GM19467 (cell line): ENCODE data around the gene C1orf198.

Source experiments
- ATAC-seq: cut with Tn5 transposase; IDR thresholded peaks from one replicate; pipeline ENCODE4 v1.9.1; 2021; ENCODE audit warnings: mild to moderate bottlenecking, moderate library complexity; ENCODE audit not compliant: unreplicated experiment

The C1orf198 gene

DNA sequence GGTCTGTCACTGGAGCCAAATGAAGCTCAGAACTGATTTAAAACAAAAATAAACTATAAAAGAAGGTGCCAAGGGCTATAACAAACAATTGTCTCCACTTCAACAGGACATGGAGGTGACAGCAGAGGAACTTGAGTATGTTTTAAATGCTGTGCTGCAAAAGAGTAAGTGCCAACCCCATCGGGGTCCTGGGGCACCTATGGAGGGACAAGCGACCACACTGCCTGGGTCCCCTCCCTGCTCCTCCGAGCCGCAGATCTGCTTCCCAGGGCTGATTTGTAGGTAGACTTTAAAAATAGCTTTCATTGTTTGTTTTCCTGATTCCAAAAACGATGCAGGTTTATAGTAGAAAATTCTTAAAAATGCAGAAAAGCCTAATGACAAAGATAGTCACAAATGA is 78.3 kb downstream of the C1orf198 start:
- ATAC-seq, result no peak

DNA sequence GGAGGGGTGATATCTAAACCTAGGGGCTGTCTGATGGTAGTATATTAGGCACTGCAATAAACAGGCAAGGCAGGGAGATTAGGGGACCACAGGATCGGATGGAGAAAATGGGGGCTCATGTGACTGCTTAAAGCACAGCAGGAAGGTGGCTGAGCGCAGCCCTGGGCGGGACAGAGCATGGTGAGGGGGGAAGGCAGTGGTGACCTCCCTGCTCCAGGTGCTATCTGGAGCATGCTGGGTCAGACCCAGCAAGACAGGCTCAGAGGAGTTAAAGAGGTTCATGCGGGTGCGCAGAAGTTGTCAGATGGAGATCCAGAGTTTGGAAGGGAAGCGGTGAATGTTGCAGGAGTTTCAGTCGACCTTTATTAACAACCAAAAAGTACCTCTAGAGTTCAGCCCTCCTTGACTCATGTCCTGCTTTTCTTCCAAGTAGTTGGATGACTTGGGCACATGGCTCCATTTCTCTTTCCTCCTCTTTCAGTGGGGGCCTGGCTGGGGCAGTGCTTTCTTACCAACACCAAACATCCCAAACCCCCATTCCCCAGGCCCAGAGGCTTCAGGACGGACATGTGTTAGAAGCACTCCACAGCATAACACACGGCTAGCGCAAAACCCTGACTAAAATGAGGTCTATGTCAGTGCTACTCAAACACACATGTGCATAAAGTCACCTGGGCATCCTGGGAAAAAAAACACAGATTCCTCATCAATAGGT is 79.6 kb downstream of the C1orf198 start:
- ATAC-seq, result no peak

DNA sequence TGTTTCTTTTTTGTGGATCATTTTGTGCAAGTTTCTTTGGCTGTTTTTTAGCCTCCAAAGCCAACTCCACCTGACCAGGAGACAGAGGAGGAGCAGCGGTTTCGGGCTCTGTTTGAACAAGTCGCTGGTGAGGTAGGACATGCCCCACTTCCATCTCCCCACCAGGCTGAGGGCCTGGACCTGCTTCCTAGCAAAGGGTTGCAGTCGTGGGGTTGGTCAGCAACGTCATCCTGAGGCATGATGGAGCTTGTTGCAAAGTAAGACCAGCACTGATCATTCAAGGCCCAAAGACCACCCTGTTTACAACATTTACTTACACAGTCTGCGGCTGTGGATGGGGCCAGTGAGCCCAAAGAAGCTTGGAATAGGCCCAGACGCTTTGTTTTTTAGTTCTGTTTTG is 80.8 kb downstream of the C1orf198 start:
- ATAC-seq, result no peak
